Ascending aorta (tissue), 2 donors: ENCODE results near the gene RAD51D. TPM values are rescaled to one million over a fixed set of nuclear protein-coding genes. Genes with fewer than 3 reads are reported as not detected.

ENCODE experiments used
- DNase-seq, 2 donors: peaks; one replicate each; pipeline ENCODE4 v3.0.0-alpha.2; 2019; ENCODE audit warnings: low spot score in 2 of 2
- H3K27ac ChIP-seq, 2 donors: fragments of 200-600 bp; sonication (generic); one replicate each; pipeline ENCODE4 v1.5.1; 2016 to 2017; ENCODE audit warnings: mild to moderate bottlenecking in 1 of 2
- H3K27me3 ChIP-seq: fragments of 200-600 bp; sonication (generic); one replicate; pipeline ENCODE4 v1.5.1; 2017
- H3K36me3 ChIP-seq, 2 donors: fragments of 200-600 bp; sonication (generic); one replicate each; pipeline ENCODE4 v1.5.1; 2016
- H3K4me1 ChIP-seq, 2 donors: fragments of 200-600 bp; sonication (generic); one replicate each; pipeline ENCODE4 v1.5.1; 2016 to 2017; ENCODE audit warnings: mild to moderate bottlenecking in 1 of 2
- H3K4me3 ChIP-seq, 2 donors: fragments of 200-600 bp; sonication (generic); one replicate each; pipeline ENCODE4 v1.5.1; 2016 to 2017; ENCODE audit warnings: mild to moderate bottlenecking in 1 of 2
- H3K9me3 ChIP-seq, 2 donors: fragments of 200-600 bp; sonication (generic); one replicate each; pipeline ENCODE4 v1.5.1; 2016
- intact Hi-C: fragments of 100-400 bp; cut with DNase I; formaldehyde crosslinking; loops from one replicate; pipeline ENCODE4 v1.15.1; 2023
- total RNA-seq: library from RNA; depleted of rRNA; stranded (reverse); fragments of >200 nt; gene quantifications from one replicate; pipeline ENCODE4 v1.1.0, GENCODE V29; 2016
- TF ChIP-seq, protein P1 (sequence below), 3 experiments: fragments of 200-600 bp in 2 of 3; fragments of 450-650 bp in 1 of 3; sonication (generic) in 2 of 3; IDR thresholded peaks; one replicate each; pipeline ENCODE4 v1.5.1; 2016 to 2019; ENCODE audit warnings: antibody characterized with exemption in 3 of 3, mild to moderate bottlenecking in 1 of 3, moderate library complexity in 1 of 3

RAD51D gene
- total RNA-seq, 1 donor from 2014 or later = 3.7 TPM

DNA sequence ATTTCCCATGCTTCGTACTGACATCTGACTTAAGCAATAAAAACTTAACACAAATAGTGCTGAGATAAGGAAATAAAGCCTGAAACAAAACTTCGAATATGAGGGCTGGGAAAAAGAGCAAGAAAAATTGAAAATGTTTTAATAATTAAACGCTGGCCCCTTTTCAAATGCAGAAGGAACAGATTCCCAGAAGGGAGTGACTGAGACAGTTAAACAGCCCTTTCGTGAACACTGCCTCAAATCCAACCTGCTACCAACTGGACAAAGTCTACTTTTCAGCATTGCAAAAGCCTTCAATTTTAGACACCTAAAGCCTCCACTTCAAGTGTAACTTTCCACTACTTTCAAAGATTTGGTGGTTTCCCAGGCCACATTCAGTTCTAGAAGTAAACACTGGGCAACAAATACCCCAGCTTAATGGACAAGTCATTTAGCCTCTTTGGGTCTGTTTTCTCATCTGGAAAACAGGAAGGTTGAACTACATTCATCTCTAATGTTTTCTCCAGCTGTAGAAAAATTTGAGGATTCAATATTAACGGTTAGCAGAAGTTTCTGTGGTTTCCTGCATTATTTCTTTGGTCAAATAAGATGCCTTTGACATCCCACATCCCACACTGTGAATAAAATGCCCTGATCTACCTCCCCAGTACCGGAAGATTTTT is 68.0 kb downstream of the RAD51D start:
- no peak for DNase-seq
- H3K36me3 ChIP-seq = no peaks in the 10 kb centered on the region
- no peaks in the 10 kb centered on the region for H3K9me3 ChIP-seq
- H3K4me3 ChIP-seq = no peak overlapping the region
- TF ChIP-seq, protein P1, sequence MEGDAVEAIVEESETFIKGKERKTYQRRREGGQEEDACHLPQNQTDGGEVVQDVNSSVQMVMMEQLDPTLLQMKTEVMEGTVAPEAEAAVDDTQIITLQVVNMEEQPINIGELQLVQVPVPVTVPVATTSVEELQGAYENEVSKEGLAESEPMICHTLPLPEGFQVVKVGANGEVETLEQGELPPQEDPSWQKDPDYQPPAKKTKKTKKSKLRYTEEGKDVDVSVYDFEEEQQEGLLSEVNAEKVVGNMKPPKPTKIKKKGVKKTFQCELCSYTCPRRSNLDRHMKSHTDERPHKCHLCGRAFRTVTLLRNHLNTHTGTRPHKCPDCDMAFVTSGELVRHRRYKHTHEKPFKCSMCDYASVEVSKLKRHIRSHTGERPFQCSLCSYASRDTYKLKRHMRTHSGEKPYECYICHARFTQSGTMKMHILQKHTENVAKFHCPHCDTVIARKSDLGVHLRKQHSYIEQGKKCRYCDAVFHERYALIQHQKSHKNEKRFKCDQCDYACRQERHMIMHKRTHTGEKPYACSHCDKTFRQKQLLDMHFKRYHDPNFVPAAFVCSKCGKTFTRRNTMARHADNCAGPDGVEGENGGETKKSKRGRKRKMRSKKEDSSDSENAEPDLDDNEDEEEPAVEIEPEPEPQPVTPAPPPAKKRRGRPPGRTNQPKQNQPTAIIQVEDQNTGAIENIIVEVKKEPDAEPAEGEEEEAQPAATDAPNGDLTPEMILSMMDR (IDR thresholded peaks at IDR 0.05) = no peak
- no peaks in the 10 kb centered on the region for H3K4me1 ChIP-seq
- peak overlapping the region; percentile 27 to 52 for H3K27ac ChIP-seq
- intact Hi-C loops = no loop called here
- no peaks in the 10 kb centered on the region for H3K27me3 ChIP-seq

DNA sequence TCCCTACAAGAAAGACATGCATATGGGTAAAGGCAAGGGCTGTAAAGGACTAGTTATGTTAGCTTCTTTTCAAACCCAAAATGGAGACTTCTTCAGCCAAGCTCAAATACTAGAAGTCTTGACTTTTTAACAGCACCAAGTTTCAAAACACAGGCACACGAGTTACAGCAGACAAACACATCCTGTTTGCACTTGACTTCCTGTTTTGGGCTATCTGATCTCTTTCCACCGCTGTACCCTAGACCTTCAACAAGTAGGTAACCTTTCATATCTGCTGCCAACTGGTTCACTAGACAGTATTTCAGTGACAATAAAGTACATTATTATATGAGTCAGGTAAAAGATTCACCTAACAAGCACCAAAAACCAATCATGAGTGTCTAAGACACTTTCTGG is 68.5 kb downstream of the RAD51D start:
- intact Hi-C loops = no loop called here
- TF ChIP-seq, protein P1 (IDR thresholded peaks at IDR 0.05) = no peak
- Histone ChIP-seq H3K4me1 (no peaks in the 10 kb centered on the region), H3K27ac (peak overlapping the region; percentile 27 to 52), H3K4me3 (no peak overlapping the region), H3K9me3 (no peaks in the 10 kb centered on the region), H3K36me3 (no peaks in the 10 kb centered on the region), H3K27me3 (no peaks in the 10 kb centered on the region)
- DNase-seq = no peak

DNA sequence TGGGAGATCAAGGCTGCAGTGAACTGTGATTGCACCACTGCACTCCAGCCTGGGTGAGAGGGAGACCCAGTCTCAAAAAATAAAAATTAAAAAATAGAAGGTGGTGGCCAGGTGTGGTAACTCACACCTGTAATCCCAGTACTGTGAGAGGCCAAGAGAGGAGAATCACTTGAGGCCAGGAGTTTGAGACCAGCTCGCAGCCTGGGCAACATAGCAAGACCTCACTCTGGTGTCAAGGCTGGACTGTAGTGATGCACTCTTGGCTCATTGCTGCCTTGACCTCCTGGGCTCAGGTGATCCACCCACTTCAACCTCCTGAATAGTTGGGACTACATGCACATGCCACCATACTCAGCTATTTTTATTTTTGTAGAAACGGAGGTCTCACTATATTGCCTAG is 69.5 kb downstream of the RAD51D start:
- Histone ChIP-seq H3K9me3 (no peaks in the 10 kb centered on the region), H3K27ac (no peak overlapping the region), H3K36me3 (no peaks in the 10 kb centered on the region), H3K4me3 (no peak overlapping the region), H3K4me1 (no peaks in the 10 kb centered on the region), H3K27me3 (no peaks in the 10 kb centered on the region)
- DNase-seq = no peak
- intact Hi-C loops = no loop called here
- TF ChIP-seq, protein P1 (IDR thresholded peaks at IDR 0.05) = no peak

DNA sequence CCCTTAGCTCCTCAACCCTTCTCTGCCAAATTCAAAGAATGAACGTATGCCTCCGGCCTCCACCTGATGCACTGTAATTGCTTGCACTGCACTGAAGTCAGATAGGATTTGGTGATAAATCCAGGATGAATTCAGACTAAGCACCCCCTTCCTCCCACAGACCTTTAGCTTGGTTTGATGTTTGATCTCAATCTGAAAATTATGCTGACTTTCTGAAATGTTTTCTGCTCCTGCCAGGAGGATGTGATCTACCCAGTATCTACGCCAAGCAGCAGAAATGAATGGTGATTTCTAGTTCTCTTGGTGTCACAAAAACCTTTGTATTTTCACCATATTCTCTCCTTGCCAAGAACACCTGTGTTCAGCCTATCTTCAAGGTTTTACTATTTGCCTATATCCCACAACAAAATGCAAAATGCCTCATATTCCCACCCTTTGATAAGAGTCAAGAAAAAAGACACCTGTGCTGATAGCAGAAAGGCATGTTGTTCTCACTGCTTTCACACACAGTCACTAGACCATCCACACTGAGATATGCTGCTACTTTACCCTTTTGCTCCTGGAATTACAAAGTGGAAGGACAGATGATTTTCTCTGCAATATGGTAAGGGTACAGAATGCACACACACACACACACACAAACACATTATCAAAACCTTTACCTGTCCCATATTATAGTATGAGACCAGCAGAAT is 70.8 kb downstream of the RAD51D start:
- H3K27ac ChIP-seq = no peak overlapping the region
- no peak overlapping the region for H3K4me3 ChIP-seq

DNA sequence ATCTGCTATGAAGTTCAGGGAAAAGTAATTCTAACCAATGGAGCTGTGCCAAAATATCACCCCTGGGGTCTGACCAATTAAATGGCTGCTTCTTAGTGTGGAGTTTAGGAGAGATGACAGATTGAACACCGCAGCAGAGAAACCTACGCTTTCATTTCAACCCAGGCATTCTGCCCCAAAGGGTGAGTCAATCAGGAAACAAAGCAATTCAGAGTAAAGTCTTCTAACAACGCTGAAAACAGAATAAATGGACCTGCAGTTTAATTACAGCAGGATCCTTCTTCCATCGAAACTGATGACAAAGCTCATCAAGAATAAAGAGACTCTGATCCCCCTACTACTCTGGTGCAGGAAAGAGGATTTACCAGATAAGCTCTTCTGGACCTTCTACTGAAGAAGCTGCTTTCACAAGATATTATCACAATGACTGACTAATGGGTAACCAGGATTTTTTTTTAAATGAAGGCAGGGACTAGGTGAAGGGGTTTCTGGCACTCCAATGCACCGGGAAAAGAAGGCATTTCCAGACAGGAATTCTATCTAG is 72.8 kb downstream of the RAD51D start:
- no peak overlapping the region for H3K4me3 ChIP-seq
- no peaks in the 10 kb centered on the region for H3K36me3 ChIP-seq
- intact Hi-C loops = no loop called here
- H3K9me3 ChIP-seq = no peaks in the 10 kb centered on the region
- H3K4me1 ChIP-seq = no peaks in the 10 kb centered on the region
- DNase-seq = no peak
- H3K27ac ChIP-seq = no peak overlapping the region
- TF ChIP-seq, protein P1 (IDR thresholded peaks at IDR 0.05) = no peak
- H3K27me3 ChIP-seq = no peaks in the 10 kb centered on the region

More for the DNA sequence above, 70.8 kb downstream of the RAD51D start:
- no peak for DNase-seq
- intact Hi-C loops = no loop called here
- H3K36me3 ChIP-seq = no peaks in the 10 kb centered on the region
- H3K27me3 ChIP-seq = no peaks in the 10 kb centered on the region
- no peaks in the 10 kb centered on the region for H3K9me3 ChIP-seq
- TF ChIP-seq, protein P1 (IDR thresholded peaks at IDR 0.05) = no peak
- H3K4me1 ChIP-seq = no peaks in the 10 kb centered on the region
